GM12878 (cell line): ENCODE data around the gene EML1. TPM values are rescaled to one million over a fixed set of nuclear protein-coding genes. Genes with fewer than 3 reads are reported as not detected.

ENCODE experiments used
- ATAC-seq: fragments of 200-7000 bp; cut with Tn5 transposase; 3 replicates; pipeline ENCODE4 v1.9.1; 2020; ENCODE audit warnings: mild to moderate bottlenecking, moderate library complexity
- BruUV-seq: library from RNA; stranded (reverse); fragments of 400-500 nt; replicated peaks from 2 replicates; lab custom pipeline; 2021; lab: Mats Ljungman, UMichigan
- CTCF ChIA-PET: fragments of 300-600 bp; sonication (Branson Sonifier 250); formaldehyde crosslinking; extraction: SDS; loops from one replicate; lab custom pipeline; 2021; ENCODE audit warnings: inconsistent platforms; lab: Yijun Ruan, JAX
- POLR2A ChIA-PET: fragments of 350-600 bp; formaldehyde crosslinking; extraction: SDS; loops from one replicate; lab custom pipeline; 2021; ENCODE audit warnings: inconsistent platforms; lab: Charles Lee
- RAD21 ChIA-PET: fragments of 300-600 bp; sonication (Branson Sonifier 250); formaldehyde crosslinking; loops from one replicate; lab custom pipeline; 2023; ENCODE audit warnings: antibody characterized with exemption; ENCODE audit not compliant: unreplicated experiment; lab: Charles Lee
- SMC1A ChIA-PET: fragments of 300-600 bp; sonication (Branson Sonifier 250); formaldehyde crosslinking; loops from one replicate; lab custom pipeline; 2023; ENCODE audit not compliant: unreplicated experiment, uncharacterized antibody; lab: Charles Lee
- DNase-seq: peaks from one replicate; pipeline ENCODE4 v3.0.0-alpha.2; 2011; ENCODE audit warnings: low read depth, low spot score
- FAIRE-seq: peaks from 3 replicates; lab custom pipeline; 2011; peaks lifted over from hg19 to GRCh38; lab: Jason Lieb, UNC
- H2AFZ ChIP-seq: 2 replicates; pipeline ENCODE4 v1.6.0; 2011; ENCODE audit warnings: low read depth, low read length, control low read depth; ENCODE audit not compliant: control insufficient read depth
- H3K27ac ChIP-seq: 2 replicates; pipeline ENCODE4 v1.5.1; 2011; ENCODE audit warnings: control low read depth; ENCODE audit not compliant: control insufficient read depth, insufficient read depth
- H3K27me3 ChIP-seq, 2 experiments: replicated peaks in 1 of 2; 2 replicates each; pipeline versions ENCODE4 v1.6.0 to v1.6.1; 2011; ENCODE audit warnings: low read length in 1 of 2; ENCODE audit not compliant: control insufficient read depth in 2 of 2, insufficient read depth in 2 of 2
- H3K36me3 ChIP-seq, 2 experiments: 2 replicates each; pipeline ENCODE4 v1.5.1; 2011; ENCODE audit warnings: low read length in 1 of 2; ENCODE audit not compliant: control insufficient read depth in 2 of 2, insufficient read depth in 2 of 2
- H3K4me1 ChIP-seq: 2 replicates; pipeline ENCODE4 v1.6.1; 2011; ENCODE audit warnings: mild to moderate bottlenecking, low read length, moderate library complexity, mixed read lengths; ENCODE audit not compliant: control insufficient read depth, insufficient read depth
- H3K4me2 ChIP-seq: 2 replicates; pipeline ENCODE4 v1.6.0; 2011; ENCODE audit warnings: control low read depth; ENCODE audit not compliant: control insufficient read depth, insufficient read depth
- H3K4me3 ChIP-seq: fragments of 200-600 bp; sonication (generic); 2 replicates; pipeline ENCODE4 v1.5.1; 2016
- H3K79me2 ChIP-seq: 2 replicates; pipeline ENCODE4 v1.6.0; 2011; ENCODE audit warnings: low read length; ENCODE audit not compliant: control insufficient read depth, insufficient read depth
- H3K9ac ChIP-seq: 2 replicates; pipeline ENCODE4 v1.8.0; 2011; ENCODE audit warnings: low read length, control low read depth, mixed read lengths; ENCODE audit not compliant: control insufficient read depth, insufficient read depth
- H3K9me3 ChIP-seq: replicated peaks from 3 replicates; pipeline ENCODE4 v1.5.1; 2011; ENCODE audit warnings: mild to moderate bottlenecking, low read length; ENCODE audit not compliant: control insufficient read depth, insufficient read depth
- H4K20me1 ChIP-seq: 2 replicates; pipeline ENCODE4 v1.6.0; 2011; ENCODE audit not compliant: control insufficient read depth, insufficient read depth
- BACH1 ChIP-seq: fragments of 450-650 bp; IDR thresholded peaks from 2 replicates; pipeline ENCODE4 v1.6.1; 2017; ENCODE audit warnings: mild to moderate bottlenecking, borderline replicate concordance
- CBX3 ChIP-seq: fragments of 200-600 bp; sonication (generic); IDR thresholded peaks from 2 replicates; pipeline ENCODE4 v1.6.1; 2016; ENCODE audit warnings: low read depth, borderline replicate concordance
- CBX5 ChIP-seq: sonication (generic); IDR thresholded peaks from 2 replicates; pipeline ENCODE4 v1.6.1; 2016; ENCODE audit warnings: low read depth, moderate library complexity, mild to moderate bottlenecking, inconsistent platforms
- CHD2 ChIP-seq: IDR thresholded peaks from 2 replicates; pipeline ENCODE4 v1.6.1; 2011; ENCODE audit warnings: low read depth, low read length, improper control_type of control experiment, borderline replicate concordance
- MTA3 ChIP-seq: IDR thresholded peaks from 2 replicates; pipeline ENCODE4 v1.6.1; 2012; ENCODE audit warnings: low read length, inconsistent platforms, borderline replicate concordance
- MYB ChIP-seq: fragments of 150-350 bp; IDR thresholded peaks from 2 replicates; pipeline ENCODE4 v1.6.1; 2014; ENCODE audit warnings: mild to moderate bottlenecking, low read depth, low read length, borderline replicate concordance
- NR2F1 ChIP-seq: fragments of 450-650 bp; conservative IDR thresholded peaks from 2 replicates; pipeline ENCODE4 v1.6.1; 2017; ENCODE audit warnings: mild to moderate bottlenecking
- POU2F2 ChIP-seq: IDR thresholded peaks from 3 replicates; pipeline ENCODE4 v1.6.1; 2011; ENCODE audit warnings: low read depth, mild to moderate bottlenecking, low read length, borderline replicate concordance
- TBL1XR1 ChIP-seq: IDR thresholded peaks from 2 replicates; pipeline ENCODE4 v1.6.1; 2012; ENCODE audit warnings: low read depth, low read length, improper control_type of control experiment
- TCF12 ChIP-seq: IDR thresholded peaks from 2 replicates; pipeline ENCODE4 v1.6.1; 2011; ENCODE audit warnings: low read depth, mild to moderate bottlenecking, low read length
- WGBS: methylation state at CpG from one replicate; pipeline ENCODE4 v1.1.6; 2016; ENCODE audit warnings: low lambda C conversion rate; ENCODE audit not compliant: insufficient replicate concordance, insufficient coverage; ENCODE audit errors: missing lambda C conversion rate; 5-methylcytosine and 5-hydroxymethylcytosine counted together
- in situ Hi-C: fragments of 300-500 bp; cut with MboI; formaldehyde crosslinking; loops from 9 replicates; pipeline ENCODE4 v1.14.3; 2018; ENCODE audit warnings: mixed read lengths
- intact Hi-C: fragments of 100-400 bp; cut with micrococcal nuclease; formaldehyde crosslinking; loops from one replicate; pipeline ENCODE4 v1.14.2; 2022; ENCODE audit not compliant: unreplicated experiment
- polyA plus RNA-seq, 11 experiments: library from polyadenylated mRNA; depleted of rRNA in 4 of 11; unstranded in 6 of 11; stranded (reverse) in 5 of 11; fragments of >200 nt; fragmentation: Nextera tagmentation in 4 of 11; fragmentation: Illumina TruSeq in 1 of 11; extraction: Ambion mirVana in 4 of 11; extraction: Trizol in 1 of 11; gene quantifications; 1 replicate in 1 of 11; 2 replicates in 10 of 11; pipeline versions ENCODE4 v1.2.1 to v1.2.3, GENCODE V29; 2011 to 2016; ENCODE audit warnings: inconsistent platforms in 2 of 11, missing spikeins in 2 of 11, low read depth in 1 of 11
- total RNA-seq, 4 experiments: library from RNA; depleted of rRNA in 3 of 4; stranded (reverse); fragments of >200 nt in 3 of 4; fragmentation: Illumina TruSeq in 1 of 4; extraction: Trizol in 1 of 4; gene quantifications; 2 replicates each; pipeline versions ENCODE4 v1.2.1 to v1.2.3, GENCODE V29; 2013 to 2021
- TF ChIP-seq, protein P1 (sequence below): fragments of 450-650 bp; IDR thresholded peaks from 2 replicates; pipeline ENCODE4 v1.6.1; 2017; ENCODE audit warnings: mild to moderate bottlenecking, low read depth, inconsistent platforms; ENCODE audit not compliant: poor library complexity, severe bottlenecking
- TF ChIP-seq, protein P2 (sequence below): fragments of 450-650 bp; IDR thresholded peaks from 2 replicates; pipeline ENCODE4 v1.6.1; 2016; ENCODE audit warnings: mild to moderate bottlenecking
- TF ChIP-seq, protein P3 (sequence below): IDR thresholded peaks from 2 replicates; pipeline ENCODE4 v1.6.1; 2012; ENCODE audit warnings: improper control_type of control experiment, low read depth, low read length; ENCODE audit not compliant: insufficient replicate concordance

EML1 gene
- total and polyA plus RNA-seq, 10 of the 15 experiments (the other 5 are each of a cell fraction or from before 2014, with no cell fraction given) = 0.05 to 3.4 (median 0.11) TPM; not detected in 3

DNA sequence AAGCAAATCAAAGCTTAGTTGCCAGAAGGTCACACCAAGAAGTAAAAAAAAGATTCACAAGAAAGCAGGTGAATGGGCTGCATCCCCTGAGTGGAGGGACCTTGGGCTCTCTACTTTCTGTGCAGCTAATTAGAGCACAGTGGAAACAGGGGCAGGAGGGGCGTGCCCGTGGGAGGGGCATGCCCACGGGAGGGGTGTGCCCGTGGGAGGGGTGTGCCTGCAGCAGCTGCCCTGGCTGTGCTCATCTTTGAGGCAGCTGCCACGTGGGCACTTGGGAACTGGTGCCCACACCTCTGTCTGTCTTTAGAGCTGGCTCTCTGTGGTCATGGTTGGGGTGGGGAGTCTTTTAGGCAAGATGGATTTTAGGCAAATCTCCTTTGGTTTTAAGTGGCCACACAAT, 60.0 kb downstream of the EML1 start:
- Histone ChIP-seq H3K4me1 (no peaks in the 10 kb centered on the region), H3K79me2 (no peaks in the 10 kb centered on the region), H2AFZ (no peak overlapping the region), H3K9me3 (no peaks in the 10 kb centered on the region), H3K36me3 (no peaks in the 10 kb centered on the region), H3K9ac (no peak overlapping the region), H3K27me3 (no peaks in the 10 kb centered on the region; a peak in 1 of 4 replicates), H3K4me2 (no peak overlapping the region), H3K4me3 (no peak overlapping the region), H4K20me1 (no peaks in the 10 kb centered on the region), H3K27ac (no peak overlapping the region)
- in situ Hi-C loops = no loop called here
- DNase-seq (no peak), FAIRE-seq (no peak), ATAC-seq (peak; percentile 30; the same call in 2 of the 3 replicates)
- 0% methylated on average over 4 of the region's 5 CpGs for WGBS
- RAD21 ChIA-PET = no interaction called here
- SMC1A ChIA-PET = no interaction called here
- POLR2A ChIA-PET = no interaction called here
- intact Hi-C loops = no loop called here
- BruUV-seq = no TSS peak
- CTCF ChIA-PET = no interaction called here
- TF ChIP-seq, protein P1, sequence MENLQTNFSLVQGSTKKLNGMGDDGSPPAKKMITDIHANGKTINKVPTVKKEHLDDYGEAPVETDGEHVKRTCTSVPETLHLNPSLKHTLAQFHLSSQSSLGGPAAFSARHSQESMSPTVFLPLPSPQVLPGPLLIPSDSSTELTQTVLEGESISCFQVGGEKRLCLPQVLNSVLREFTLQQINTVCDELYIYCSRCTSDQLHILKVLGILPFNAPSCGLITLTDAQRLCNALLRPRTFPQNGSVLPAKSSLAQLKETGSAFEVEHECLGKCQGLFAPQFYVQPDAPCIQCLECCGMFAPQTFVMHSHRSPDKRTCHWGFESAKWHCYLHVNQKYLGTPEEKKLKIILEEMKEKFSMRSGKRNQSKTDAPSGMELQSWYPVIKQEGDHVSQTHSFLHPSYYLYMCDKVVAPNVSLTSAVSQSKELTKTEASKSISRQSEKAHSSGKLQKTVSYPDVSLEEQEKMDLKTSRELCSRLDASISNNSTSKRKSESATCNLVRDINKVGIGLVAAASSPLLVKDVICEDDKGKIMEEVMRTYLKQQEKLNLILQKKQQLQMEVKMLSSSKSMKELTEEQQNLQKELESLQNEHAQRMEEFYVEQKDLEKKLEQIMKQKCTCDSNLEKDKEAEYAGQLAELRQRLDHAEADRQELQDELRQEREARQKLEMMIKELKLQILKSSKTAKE = no peak
- TF ChIP-seq CBX3 = no peak
- no peak for TF ChIP-seq NR2F1
- no peak for TF ChIP-seq MTA3
- no peak for TF ChIP-seq TBL1XR1
- TF ChIP-seq MYB = no peak
- no peak for TF ChIP-seq CHD2
- TF ChIP-seq, protein P2, sequence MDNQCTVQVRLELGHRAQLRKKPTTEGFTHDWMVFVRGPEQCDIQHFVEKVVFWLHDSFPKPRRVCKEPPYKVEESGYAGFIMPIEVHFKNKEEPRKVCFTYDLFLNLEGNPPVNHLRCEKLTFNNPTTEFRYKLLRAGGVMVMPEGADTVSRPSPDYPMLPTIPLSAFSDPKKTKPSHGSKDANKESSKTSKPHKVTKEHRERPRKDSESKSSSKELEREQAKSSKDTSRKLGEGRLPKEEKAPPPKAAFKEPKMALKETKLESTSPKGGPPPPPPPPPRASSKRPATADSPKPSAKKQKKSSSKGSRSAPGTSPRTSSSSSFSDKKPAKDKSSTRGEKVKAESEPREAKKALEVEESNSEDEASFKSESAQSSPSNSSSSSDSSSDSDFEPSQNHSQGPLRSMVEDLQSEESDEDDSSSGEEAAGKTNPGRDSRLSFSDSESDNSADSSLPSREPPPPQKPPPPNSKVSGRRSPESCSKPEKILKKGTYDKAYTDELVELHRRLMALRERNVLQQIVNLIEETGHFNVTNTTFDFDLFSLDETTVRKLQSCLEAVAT = no peak
- TF ChIP-seq CBX5 = no peak
- TF ChIP-seq POU2F2 = no peak
- TF ChIP-seq BACH1 = no peak
- TF ChIP-seq, protein P3, sequence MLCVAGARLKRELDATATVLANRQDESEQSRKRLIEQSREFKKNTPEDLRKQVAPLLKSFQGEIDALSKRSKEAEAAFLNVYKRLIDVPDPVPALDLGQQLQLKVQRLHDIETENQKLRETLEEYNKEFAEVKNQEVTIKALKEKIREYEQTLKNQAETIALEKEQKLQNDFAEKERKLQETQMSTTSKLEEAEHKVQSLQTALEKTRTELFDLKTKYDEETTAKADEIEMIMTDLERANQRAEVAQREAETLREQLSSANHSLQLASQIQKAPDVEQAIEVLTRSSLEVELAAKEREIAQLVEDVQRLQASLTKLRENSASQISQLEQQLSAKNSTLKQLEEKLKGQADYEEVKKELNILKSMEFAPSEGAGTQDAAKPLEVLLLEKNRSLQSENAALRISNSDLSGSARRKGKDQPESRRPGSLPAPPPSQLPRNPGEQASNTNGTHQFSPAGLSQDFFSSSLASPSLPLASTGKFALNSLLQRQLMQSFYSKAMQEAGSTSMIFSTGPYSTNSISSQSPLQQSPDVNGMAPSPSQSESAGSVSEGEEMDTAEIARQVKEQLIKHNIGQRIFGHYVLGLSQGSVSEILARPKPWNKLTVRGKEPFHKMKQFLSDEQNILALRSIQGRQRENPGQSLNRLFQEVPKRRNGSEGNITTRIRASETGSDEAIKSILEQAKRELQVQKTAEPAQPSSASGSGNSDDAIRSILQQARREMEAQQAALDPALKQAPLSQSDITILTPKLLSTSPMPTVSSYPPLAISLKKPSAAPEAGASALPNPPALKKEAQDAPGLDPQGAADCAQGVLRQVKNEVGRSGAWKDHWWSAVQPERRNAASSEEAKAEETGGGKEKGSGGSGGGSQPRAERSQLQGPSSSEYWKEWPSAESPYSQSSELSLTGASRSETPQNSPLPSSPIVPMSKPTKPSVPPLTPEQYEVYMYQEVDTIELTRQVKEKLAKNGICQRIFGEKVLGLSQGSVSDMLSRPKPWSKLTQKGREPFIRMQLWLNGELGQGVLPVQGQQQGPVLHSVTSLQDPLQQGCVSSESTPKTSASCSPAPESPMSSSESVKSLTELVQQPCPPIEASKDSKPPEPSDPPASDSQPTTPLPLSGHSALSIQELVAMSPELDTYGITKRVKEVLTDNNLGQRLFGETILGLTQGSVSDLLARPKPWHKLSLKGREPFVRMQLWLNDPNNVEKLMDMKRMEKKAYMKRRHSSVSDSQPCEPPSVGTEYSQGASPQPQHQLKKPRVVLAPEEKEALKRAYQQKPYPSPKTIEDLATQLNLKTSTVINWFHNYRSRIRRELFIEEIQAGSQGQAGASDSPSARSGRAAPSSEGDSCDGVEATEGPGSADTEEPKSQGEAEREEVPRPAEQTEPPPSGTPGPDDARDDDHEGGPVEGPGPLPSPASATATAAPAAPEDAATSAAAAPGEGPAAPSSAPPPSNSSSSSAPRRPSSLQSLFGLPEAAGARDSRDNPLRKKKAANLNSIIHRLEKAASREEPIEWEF = no peak
- TF ChIP-seq TCF12 = no peak
